ENCODE results near the gene SWI5. TPM values are rescaled to one million over a fixed set of nuclear protein-coding genes. Genes with fewer than 3 reads are reported as not detected.

SWI5 gene
- total RNA-seq, 1 donor from 2014 or later: 30.0 TPM

DNA sequence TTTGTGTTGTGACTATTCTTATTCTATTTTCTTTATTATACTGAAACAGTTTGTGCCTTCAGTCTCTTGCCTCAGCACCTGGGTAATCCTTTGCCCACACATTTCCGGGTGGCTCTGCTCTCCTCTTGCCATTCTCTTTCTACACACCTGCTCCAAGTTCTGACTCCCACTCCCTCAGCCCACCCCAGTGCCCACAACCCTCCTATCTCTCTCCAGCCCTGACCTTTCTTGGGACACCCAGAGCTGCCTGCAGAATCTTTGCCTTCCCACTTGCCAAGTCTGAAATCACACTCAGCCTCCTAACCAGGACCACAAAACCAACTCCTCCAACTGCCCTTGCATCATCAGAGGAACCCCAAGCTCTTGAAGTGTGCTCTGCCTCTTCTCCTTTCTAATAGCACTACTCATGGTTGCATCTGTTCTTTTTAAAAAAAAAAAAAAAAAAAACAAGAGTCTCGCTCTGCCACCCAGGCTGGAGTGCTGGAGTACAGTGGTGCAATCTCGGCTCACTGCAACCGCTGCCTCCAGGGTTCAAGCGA, 4.1 kb downstream of the SWI5 start:
- Histone ChIP-seq H3K4me3 (ENCODE audit: low read depth, low read length) (no peak overlapping the region), H3K36me3 (ENCODE audit: control insufficient read depth, insufficient read depth, low read length) (peaks cover under 1% of the 10 kb centered on the region), H3K27me3 (ENCODE audit: control insufficient read depth, insufficient read depth, low read length) (no peaks in the 10 kb centered on the region)
- DNase-seq (ENCODE audit: low read depth) (no peak), FAIRE-seq (no peak)
- TF ChIP-seq, protein P1, sequence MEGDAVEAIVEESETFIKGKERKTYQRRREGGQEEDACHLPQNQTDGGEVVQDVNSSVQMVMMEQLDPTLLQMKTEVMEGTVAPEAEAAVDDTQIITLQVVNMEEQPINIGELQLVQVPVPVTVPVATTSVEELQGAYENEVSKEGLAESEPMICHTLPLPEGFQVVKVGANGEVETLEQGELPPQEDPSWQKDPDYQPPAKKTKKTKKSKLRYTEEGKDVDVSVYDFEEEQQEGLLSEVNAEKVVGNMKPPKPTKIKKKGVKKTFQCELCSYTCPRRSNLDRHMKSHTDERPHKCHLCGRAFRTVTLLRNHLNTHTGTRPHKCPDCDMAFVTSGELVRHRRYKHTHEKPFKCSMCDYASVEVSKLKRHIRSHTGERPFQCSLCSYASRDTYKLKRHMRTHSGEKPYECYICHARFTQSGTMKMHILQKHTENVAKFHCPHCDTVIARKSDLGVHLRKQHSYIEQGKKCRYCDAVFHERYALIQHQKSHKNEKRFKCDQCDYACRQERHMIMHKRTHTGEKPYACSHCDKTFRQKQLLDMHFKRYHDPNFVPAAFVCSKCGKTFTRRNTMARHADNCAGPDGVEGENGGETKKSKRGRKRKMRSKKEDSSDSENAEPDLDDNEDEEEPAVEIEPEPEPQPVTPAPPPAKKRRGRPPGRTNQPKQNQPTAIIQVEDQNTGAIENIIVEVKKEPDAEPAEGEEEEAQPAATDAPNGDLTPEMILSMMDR (IDR thresholded peaks at IDR 0.05; ENCODE audit: insufficient read depth, low read length, severe bottlenecking): no peak

DNA sequence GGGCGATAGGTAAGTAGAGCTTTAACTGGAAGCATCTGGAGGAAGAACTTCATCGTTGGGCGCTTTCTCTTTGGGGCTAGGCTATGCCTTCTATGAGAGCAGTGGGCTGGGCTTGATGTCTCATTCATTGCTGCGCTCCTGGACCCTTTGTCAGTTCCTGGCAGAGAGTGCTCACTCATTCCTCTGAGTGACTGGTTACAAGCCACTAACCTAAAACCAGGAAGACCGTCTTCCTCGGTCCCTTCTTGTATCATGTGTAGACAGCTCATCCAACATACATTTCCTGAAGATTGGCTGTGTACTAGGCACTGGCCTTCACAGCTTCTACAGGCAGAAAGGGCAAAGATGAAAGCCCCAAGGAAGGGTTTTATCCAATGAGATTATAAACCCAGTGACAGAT, 6.4 kb downstream of the SWI5 start:
- DNase-seq (ENCODE audit: low read depth): no peak
- no peak overlapping the region for H3K4me3 ChIP-seq (ENCODE audit: low read depth, low read length)
- TF ChIP-seq, protein P1 (IDR thresholded peaks at IDR 0.05; ENCODE audit: insufficient read depth, low read length, severe bottlenecking): no peak
- FAIRE-seq: no peak
- no peaks in the 10 kb centered on the region for H3K27me3 ChIP-seq (ENCODE audit: control insufficient read depth, insufficient read depth, low read length)
- H3K36me3 ChIP-seq (ENCODE audit: control insufficient read depth, insufficient read depth, low read length): peaks cover 7% of the 10 kb centered on the region

DNA sequence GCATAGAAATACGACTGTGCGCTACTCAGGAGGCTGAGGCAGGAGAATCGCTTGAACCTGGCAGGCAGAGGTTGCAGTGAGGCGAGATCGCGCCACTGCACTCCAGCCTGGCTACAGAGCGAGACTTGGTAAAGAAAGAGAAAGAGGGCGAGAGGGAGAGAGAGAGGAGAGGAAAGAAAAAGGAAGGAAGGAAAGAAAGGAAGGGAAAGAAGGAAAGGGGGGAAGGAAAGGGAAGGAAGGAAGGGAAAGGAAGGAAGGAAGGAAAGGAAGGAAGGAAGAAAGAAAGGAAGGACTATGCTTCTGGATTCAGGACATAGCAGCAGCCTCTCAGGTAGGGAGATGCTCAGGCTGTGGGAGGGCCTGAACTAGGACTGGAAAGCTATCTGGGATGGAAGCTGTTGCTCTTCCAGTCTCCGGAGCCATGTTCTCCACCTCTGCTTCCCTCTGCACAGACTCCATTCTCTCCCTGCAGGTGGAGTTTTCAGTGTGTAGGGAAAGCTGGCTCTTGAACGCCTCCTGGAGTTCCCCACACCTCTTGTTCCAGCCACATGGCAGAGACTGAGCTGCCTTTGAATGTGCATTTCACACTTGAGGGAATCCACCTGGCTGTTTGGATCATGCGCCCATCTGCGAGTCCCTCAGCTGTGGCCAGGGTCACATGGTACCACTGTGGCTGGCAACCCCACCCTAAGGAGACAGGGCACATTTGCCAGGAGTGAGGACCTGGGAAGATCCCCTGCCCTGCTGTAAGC, 9.1 kb downstream of the SWI5 start:
- FAIRE-seq (no peak), DNase-seq (ENCODE audit: low read depth) (no peak)
- TF ChIP-seq, protein P1 (IDR thresholded peaks at IDR 0.05; ENCODE audit: insufficient read depth, low read length, severe bottlenecking): no peak
- H3K36me3 ChIP-seq (ENCODE audit: control insufficient read depth, insufficient read depth, low read length): peaks cover 7% of the 10 kb centered on the region
- H3K27me3 ChIP-seq (ENCODE audit: control insufficient read depth, insufficient read depth, low read length): no peaks in the 10 kb centered on the region
- H3K4me3 ChIP-seq (ENCODE audit: low read depth, low read length): no peak overlapping the region

DNA sequence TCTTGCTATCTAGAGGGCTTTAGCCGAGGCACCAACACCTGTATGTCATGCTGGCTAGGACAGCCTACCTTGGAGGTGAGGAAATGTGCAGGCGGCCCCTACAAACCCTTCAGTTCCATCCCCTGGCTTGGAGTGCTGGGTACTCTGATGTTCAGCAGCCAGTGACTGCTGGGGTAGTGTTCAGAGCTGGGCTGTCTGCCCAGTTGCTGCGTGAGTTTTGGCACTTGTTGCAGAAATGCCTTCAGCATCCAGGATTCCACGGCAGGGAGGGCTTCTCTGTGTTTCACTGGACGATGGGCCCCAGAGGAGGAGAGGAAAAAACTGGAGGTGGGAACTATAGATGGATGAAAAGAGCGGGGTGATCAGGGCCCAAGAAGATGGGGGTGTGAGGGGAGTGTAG, 10.4 kb downstream of the SWI5 start:
- no peak for DNase-seq (ENCODE audit: low read depth)
- Histone ChIP-seq H3K4me3 (ENCODE audit: low read depth, low read length) (no peak overlapping the region), H3K36me3 (ENCODE audit: control insufficient read depth, insufficient read depth, low read length) (peaks cover 7% of the 10 kb centered on the region), H3K27me3 (ENCODE audit: control insufficient read depth, insufficient read depth, low read length) (no peaks in the 10 kb centered on the region)
- TF ChIP-seq, protein P1 (IDR thresholded peaks at IDR 0.05; ENCODE audit: insufficient read depth, low read length, severe bottlenecking): no peak
- FAIRE-seq: no peak

DNA sequence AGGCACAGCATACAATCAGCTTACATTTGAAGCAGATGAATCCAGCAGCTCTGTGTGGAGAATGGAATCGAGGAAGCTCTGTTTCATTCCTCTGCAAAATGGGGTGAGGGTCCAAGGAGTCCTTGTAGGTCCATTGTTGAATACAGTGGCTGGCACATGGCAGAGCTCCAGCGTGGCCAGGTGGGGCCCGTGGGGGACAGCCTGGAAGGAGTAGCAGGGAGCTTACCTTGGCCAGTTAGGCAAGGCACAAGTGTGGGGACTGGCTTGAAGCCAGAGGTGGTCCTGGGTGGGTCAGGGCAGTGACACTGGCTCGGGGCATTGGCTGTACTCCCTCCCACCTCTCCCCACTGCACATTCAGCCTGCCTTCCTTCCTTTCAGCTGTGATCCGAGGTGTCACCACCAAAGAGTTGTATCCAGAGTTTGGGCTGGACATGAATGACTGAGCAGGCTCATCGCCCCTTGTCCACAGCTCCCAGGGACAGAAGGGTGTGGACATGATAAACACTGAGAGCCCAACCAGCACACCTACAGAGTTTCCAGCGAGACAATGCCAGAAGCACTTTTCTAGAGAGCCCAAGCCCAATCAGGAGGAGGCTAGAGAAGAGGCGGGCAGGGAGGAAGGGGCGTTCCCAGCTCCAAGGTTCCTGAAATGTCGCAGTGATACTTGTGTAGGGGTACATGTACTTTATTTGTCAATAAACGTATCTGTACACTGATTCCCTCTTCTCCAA, 12.4 kb downstream of the SWI5 start:
- FAIRE-seq (no peak), DNase-seq (ENCODE audit: low read depth) (no peak)
- TF ChIP-seq, protein P1 (IDR thresholded peaks at IDR 0.05; ENCODE audit: insufficient read depth, low read length, severe bottlenecking): no peak

More for the DNA sequence above, 12.4 kb downstream of the SWI5 start:
- Histone ChIP-seq H3K4me3 (ENCODE audit: low read depth, low read length) (no peak overlapping the region), H3K27me3 (ENCODE audit: control insufficient read depth, insufficient read depth, low read length) (no peaks in the 10 kb centered on the region), H3K36me3 (ENCODE audit: control insufficient read depth, insufficient read depth, low read length) (peaks cover 7% of the 10 kb centered on the region)

All from bronchial epithelial cell (primary cell).